Activated CD4-positive, CD25-positive, alpha-beta regulatory T cell treated with anti-CD3 and anti-CD28 coated beads, Interleukin-2, amount 50 U/mL, for 72 hours (primary cell): Measurements from ENCODE around the gene ZNF628.

Source experiments
- DNase-seq: peaks from one replicate; pipeline ENCODE4 v3.0.0; 2021

Gene ZNF628

GRCh38 chr19:55497763-55498162 lies 21.3 kb downstream of the ZNF628 start:
- no peak for DNase-seq

- DNase-seq, result no peak
Observed at GRCh38 chr19:55498246-55498840, 21.9 kb downstream of the ZNF628 start.

- no peak for DNase-seq
Observed at GRCh38 chr19:55500368-55500952, 24.0 kb downstream of the ZNF628 start.

GRCh38 chr19:55502197-55502952 lies 26.0 kb downstream of the ZNF628 start:
- DNase-seq, result no peak

- no peak for DNase-seq
Observed at GRCh38 chr19:55503157-55503501, 26.7 kb downstream of the ZNF628 start.

GRCh38 chr19:55503502-55504251 lies 27.3 kb downstream of the ZNF628 start:
- peak; percentile 94 for DNase-seq

GRCh38 chr19:55504252-55504603 lies 27.8 kb downstream of the ZNF628 start:
- DNase-seq, result no peak

GRCh38 chr19:55504981-55505380 lies 28.6 kb downstream of the ZNF628 start:
- no peak for DNase-seq

- DNase-seq, result no peak
Observed at GRCh38 chr19:55508120-55508519, 31.7 kb downstream of the ZNF628 start.

- DNase-seq, result peak; percentile 96
Observed at GRCh38 chr19:55516878-55517620, 40.6 kb downstream of the ZNF628 start.

GRCh38 chr19:55519451-55520311 lies 43.3 kb downstream of the ZNF628 start:
- DNase-seq, result no peak

- no peak for DNase-seq
Observed at GRCh38 chr19:55520691-55521292, 44.4 kb downstream of the ZNF628 start.

GRCh38 chr19:55525289-55526101 lies 49.1 kb downstream of the ZNF628 start:
- no peak for DNase-seq

- no peak for DNase-seq
Observed at GRCh38 chr19:55526216-55527196, 50.1 kb downstream of the ZNF628 start.

- DNase-seq, result no peak
Observed at GRCh38 chr19:55527197-55528029, 51.0 kb downstream of the ZNF628 start.

GRCh38 chr19:55528030-55528803 lies 51.8 kb downstream of the ZNF628 start:
- DNase-seq, result no peak

GRCh38 chr19:55529636-55530234 lies 53.3 kb downstream of the ZNF628 start:
- DNase-seq, result no peak
